NCI-H187 treated with DMSO at 0.1 percent for 48 hours (cell line): ENCODE results near the gene GCKR.
"Not testable (repeated sequence)": the region's sequence is repeated elsewhere in the genome, so short reads cannot be mapped to it uniquely, and the experiment has no call there.

Experiments
- DNase-seq: peaks from one replicate; lab custom pipeline; 2025; lab: John Stamatoyannopoulos, UW

Gene GCKR

GRCh38 chr2:27507293-27507692, 10.7 kb downstream of the GCKR start:
- DNase-seq, result no peak

GRCh38 chr2:27509326-27509725, 12.7 kb downstream of the GCKR start:
- DNase-seq, result peak; percentile 44

GRCh38 chr2:27518113-27518781, 21.6 kb downstream of the GCKR start:
- DNase-seq, result no peak

- no peak for DNase-seq
Measured at GRCh38 chr2:27518782-27519113, 22.1 kb downstream of the GCKR start.

GRCh38 chr2:27520316-27520715, 23.7 kb downstream of the GCKR start:
- DNase-seq, result no peak

GRCh38 chr2:27522400-27522945, 25.8 kb downstream of the GCKR start:
- no peak for DNase-seq

- no peak for DNase-seq
Measured at GRCh38 chr2:27527182-27527581, 30.5 kb downstream of the GCKR start.

GRCh38 chr2:27531983-27532382, 35.3 kb downstream of the GCKR start:
- no peak for DNase-seq

- no peak for DNase-seq
Measured at GRCh38 chr2:27537287-27537686, 40.6 kb downstream of the GCKR start.

GRCh38 chr2:27538839-27539450, 42.3 kb downstream of the GCKR start:
- not testable (repeated sequence) for DNase-seq

- not testable (repeated sequence) for DNase-seq
Measured at GRCh38 chr2:27539649-27540048, 43.0 kb downstream of the GCKR start.

GRCh38 chr2:27544143-27544821, 47.6 kb downstream of the GCKR start:
- no peak for DNase-seq

GRCh38 chr2:27545348-27546141, 48.9 kb downstream of the GCKR start:
- no peak for DNase-seq

GRCh38 chr2:27549303-27549702, 52.7 kb downstream of the GCKR start:
- no peak for DNase-seq

GRCh38 chr2:27551514-27551913, 54.9 kb downstream of the GCKR start:
- DNase-seq, result no peak

GRCh38 chr2:27552941-27553340, 56.3 kb downstream of the GCKR start:
- DNase-seq, result no peak

- not testable (repeated sequence) for DNase-seq
Measured at GRCh38 chr2:27554451-27554850, 57.8 kb downstream of the GCKR start.

GRCh38 chr2:27559228-27559627, 62.6 kb downstream of the GCKR start:
- no peak for DNase-seq

- no peak for DNase-seq
Measured at GRCh38 chr2:27561060-27561459, 64.4 kb downstream of the GCKR start.

- DNase-seq, result no peak
Measured at GRCh38 chr2:27566628-27567027, 70.0 kb downstream of the GCKR start.

- no peak for DNase-seq
Measured at GRCh38 chr2:27569398-27569797, 72.8 kb downstream of the GCKR start.

GRCh38 chr2:27571197-27571596, 74.6 kb downstream of the GCKR start:
- DNase-seq, result no peak
